Sigmoid colon (tissue), 7 donors: Measurements from ENCODE around the gene ZCCHC24. TPM values are rescaled to one million over a fixed set of nuclear protein-coding genes. Genes with fewer than 3 reads are reported as not detected.

Experiments
- DNase-seq: peaks from one replicate; pipeline ENCODE4 v3.0.0-alpha.2; 2019
- H3K27ac ChIP-seq, 4 donors: fragments of 200-600 bp; sonication (generic); one replicate each; pipeline ENCODE4 v1.5.1; 2016 to 2019; ENCODE audit warnings: mild to moderate bottlenecking in 1 of 4
- H3K27me3 ChIP-seq, 3 donors: fragments of 200-600 bp; sonication (generic); one replicate each; pipeline ENCODE4 v1.5.1; 2019; ENCODE audit warnings: mild to moderate bottlenecking in 1 of 3
- H3K36me3 ChIP-seq, 4 donors: fragments of 200-600 bp; sonication (generic); one replicate each; pipeline ENCODE4 v1.5.1; 2016 to 2019
- H3K4me1 ChIP-seq, 4 donors: fragments of 200-600 bp; sonication (generic); one replicate each; pipeline ENCODE4 v1.5.1; 2017 to 2019
- H3K4me3 ChIP-seq, 4 donors: fragments of 200-600 bp; sonication (generic); one replicate each; pipeline ENCODE4 v1.5.1; 2017 to 2019; ENCODE audit warnings: mild to moderate bottlenecking in 2 of 4, moderate library complexity in 1 of 4
- H3K9me3 ChIP-seq, 4 donors: fragments of 200-600 bp in 3 of 4; sonication (generic) in 3 of 4; one replicate each; pipeline versions ENCODE4 v1.5.1 to v1.6.1; 2013 to 2019
- EP300 ChIP-seq, 4 donors: sonication (generic); formaldehyde crosslinking; IDR thresholded peaks; one replicate each; pipeline ENCODE4 v1.6.1; 2017; ENCODE audit warnings: antibody characterized with exemption in 4 of 4
- POLR2A ChIP-seq, 2 donors: fragments of 450-650 bp; IDR thresholded peaks; one replicate each; pipeline ENCODE4 v1.6.1; 2016; ENCODE audit warnings: antibody characterized with exemption in 2 of 2, mild to moderate bottlenecking in 2 of 2, moderate library complexity in 2 of 2
- POLR2AphosphoS5 ChIP-seq, 4 donors: sonication (generic); formaldehyde crosslinking; IDR thresholded peaks; one replicate each; pipeline ENCODE4 v1.6.1; 2017; ENCODE audit warnings: antibody characterized with exemption in 4 of 4
- WGBS, 2 donors: extraction: QIAGEN DNeasy Blood & Tissue Kit; methylation state at CpG; one replicate each; pipeline ENCODE4 v1.1.7; 2013; 5-methylcytosine and 5-hydroxymethylcytosine counted together
- intact Hi-C: fragments of 100-400 bp; cut with DNase I; formaldehyde crosslinking; loops from one replicate; pipeline ENCODE4 v1.15.1; 2023
- polyA plus RNA-seq, 3 donors: library from polyadenylated mRNA; stranded (reverse); fragments of 200-250 nt; gene quantifications; one replicate each; pipeline ENCODE4 v1.2.3, GENCODE V29; 2013
- total RNA-seq, 4 donors: library from RNA; depleted of rRNA; stranded (reverse); fragments of >200 nt; gene quantifications; one replicate each; pipeline ENCODE4 v1.1.0, GENCODE V29; 2016
- TF ChIP-seq, protein P1 (sequence below), 4 experiments: fragments of 450-650 bp in 3 of 4; fragments of 200-600 bp in 1 of 4; IDR thresholded peaks; one replicate each; pipeline ENCODE4 v1.5.1; 2016 to 2019; ENCODE audit warnings: antibody characterized with exemption in 4 of 4, mild to moderate bottlenecking in 3 of 4, moderate library complexity in 2 of 4
- donor health status: healthy with polysubstance abuse.
- donor health status: Bipolar disorder and iron deficiency.
- donor health status: healthy.

The ZCCHC24 gene
- total and polyA plus RNA-seq, 7 donors, result 7.6 to 141 (median 82.6) TPM

DNA sequence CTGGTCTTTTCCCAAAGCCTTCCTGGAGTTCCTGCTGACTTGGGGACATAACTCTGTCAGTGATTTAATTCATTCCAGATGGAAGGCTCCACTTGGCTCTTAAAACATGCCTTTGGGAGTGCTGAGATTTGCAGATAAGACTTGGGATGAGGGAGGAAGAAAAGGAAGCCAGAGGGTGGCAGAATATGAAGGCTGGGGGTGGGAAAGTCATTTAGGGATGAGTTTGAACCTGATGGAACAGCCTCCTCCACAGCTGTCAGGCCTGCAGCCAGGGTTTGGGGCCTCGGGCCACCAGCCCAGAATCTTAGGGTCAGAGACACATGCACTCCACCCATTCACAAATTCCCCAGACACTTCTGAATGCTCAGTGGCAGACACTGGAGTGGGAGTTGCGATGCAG lies 38.5 kb upstream of the ZCCHC24 start:
- Histone ChIP-seq H3K27ac (peak overlapping the region; percentile 29 to 61 (median 53)), H3K4me3 (no peak overlapping the region), H3K4me1 (peaks cover 0 to 27% (median 15%) of the 10 kb centered on the region in 4 donors), H3K9me3 (no peaks in the 10 kb centered on the region), H3K36me3 (no peaks in the 10 kb centered on the region), H3K27me3 (no peaks in the 10 kb centered on the region)
- TF ChIP-seq EP300 (IDR thresholded peaks at IDR 0.05) (no peak), POLR2A (IDR thresholded peaks at IDR 0.05) (no peak), POLR2AphosphoS5 (IDR thresholded peaks at IDR 0.05) (no peak)
- TF ChIP-seq, protein P1, sequence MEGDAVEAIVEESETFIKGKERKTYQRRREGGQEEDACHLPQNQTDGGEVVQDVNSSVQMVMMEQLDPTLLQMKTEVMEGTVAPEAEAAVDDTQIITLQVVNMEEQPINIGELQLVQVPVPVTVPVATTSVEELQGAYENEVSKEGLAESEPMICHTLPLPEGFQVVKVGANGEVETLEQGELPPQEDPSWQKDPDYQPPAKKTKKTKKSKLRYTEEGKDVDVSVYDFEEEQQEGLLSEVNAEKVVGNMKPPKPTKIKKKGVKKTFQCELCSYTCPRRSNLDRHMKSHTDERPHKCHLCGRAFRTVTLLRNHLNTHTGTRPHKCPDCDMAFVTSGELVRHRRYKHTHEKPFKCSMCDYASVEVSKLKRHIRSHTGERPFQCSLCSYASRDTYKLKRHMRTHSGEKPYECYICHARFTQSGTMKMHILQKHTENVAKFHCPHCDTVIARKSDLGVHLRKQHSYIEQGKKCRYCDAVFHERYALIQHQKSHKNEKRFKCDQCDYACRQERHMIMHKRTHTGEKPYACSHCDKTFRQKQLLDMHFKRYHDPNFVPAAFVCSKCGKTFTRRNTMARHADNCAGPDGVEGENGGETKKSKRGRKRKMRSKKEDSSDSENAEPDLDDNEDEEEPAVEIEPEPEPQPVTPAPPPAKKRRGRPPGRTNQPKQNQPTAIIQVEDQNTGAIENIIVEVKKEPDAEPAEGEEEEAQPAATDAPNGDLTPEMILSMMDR (IDR thresholded peaks at IDR 0.05), result no peak
- intact Hi-C loops, result no loop called here
- 69 to 79% methylated on average over 2 of the region's 2 CpGs for WGBS, 2 donors
- DNase-seq, result peak; percentile 72

DNA sequence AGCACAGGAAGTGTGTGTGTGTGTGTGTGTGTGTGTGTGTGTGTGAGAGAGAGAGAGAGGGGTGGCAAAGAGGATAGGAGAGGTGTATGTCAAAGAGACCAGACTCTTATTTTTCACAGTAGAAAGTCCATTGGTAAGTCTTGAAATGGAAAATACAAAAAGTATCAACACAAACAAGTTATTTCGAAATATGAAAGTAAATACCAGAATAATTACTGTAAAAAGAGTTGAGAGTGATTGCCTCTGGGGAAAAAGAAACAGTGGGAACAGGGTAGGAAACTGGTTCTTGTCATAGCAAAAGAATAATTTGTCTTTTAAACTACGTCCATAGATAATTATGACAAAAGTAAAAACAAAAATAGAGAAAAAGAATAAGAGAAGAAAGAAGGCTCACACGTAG lies 37.9 kb upstream of the ZCCHC24 start:
- Histone ChIP-seq H3K4me3 (no peak overlapping the region), H3K27ac (peak overlapping the region; percentile 29 to 61 (median 53)), H3K36me3 (no peaks in the 10 kb centered on the region), H3K4me1 (peaks cover 0 to 21% (median 10%) of the 10 kb centered on the region in 4 donors), H3K27me3 (no peaks in the 10 kb centered on the region), H3K9me3 (no peaks in the 10 kb centered on the region)
- DNase-seq, result no peak
- intact Hi-C loops, result no loop called here
- TF ChIP-seq EP300 (IDR thresholded peaks at IDR 0.05) (no peak), POLR2A (IDR thresholded peaks at IDR 0.05) (no peak), POLR2AphosphoS5 (IDR thresholded peaks at IDR 0.05) (peak in 1 of 4 donors; percentile 5)
- TF ChIP-seq, protein P1 (IDR thresholded peaks at IDR 0.05), result no peak
- 75 to 80% methylated on average over 3 of the region's 3 CpGs for WGBS, 2 donors

- 73 to 77% methylated on average over 4 of the region's 4 CpGs for WGBS, 2 donors
- TF ChIP-seq, protein P1 (IDR thresholded peaks at IDR 0.05), result no peak
- no peak for TF ChIP-seq POLR2A (IDR thresholded peaks at IDR 0.05)
- no peak for TF ChIP-seq EP300 (IDR thresholded peaks at IDR 0.05)
- no peak for TF ChIP-seq POLR2AphosphoS5 (IDR thresholded peaks at IDR 0.05)
- H3K9me3 ChIP-seq, result no peaks in the 10 kb centered on the region
- H3K27ac ChIP-seq, result peak overlapping the region in 3 of 4 donors; percentile 11 to 52 (median 22)
- H3K36me3 ChIP-seq, result no peaks in the 10 kb centered on the region
- intact Hi-C loops, result no loop called here
- no peak for DNase-seq
- H3K4me1 ChIP-seq, result peaks cover 0 to 15% (median 5%) of the 10 kb centered on the region in 4 donors
- no peak overlapping the region for H3K4me3 ChIP-seq
- H3K27me3 ChIP-seq, result no peaks in the 10 kb centered on the region
These were observed 37.3 kb upstream of the ZCCHC24 start for GRCh38 chr10:79482741-79483140.

GRCh38 chr10:79482304-79482703 lies 36.9 kb upstream of the ZCCHC24 start:
- no peak for DNase-seq
- TF ChIP-seq EP300 (IDR thresholded peaks at IDR 0.05) (no peak), POLR2AphosphoS5 (IDR thresholded peaks at IDR 0.05) (no peak), POLR2A (IDR thresholded peaks at IDR 0.05) (no peak)
- TF ChIP-seq, protein P1 (IDR thresholded peaks at IDR 0.05), result no peak
- Histone ChIP-seq H3K27ac (peak overlapping the region in 3 of 4 donors; percentile 11 to 52 (median 22)), H3K27me3 (no peaks in the 10 kb centered on the region), H3K36me3 (no peaks in the 10 kb centered on the region), H3K4me1 (peaks cover 0 to 11% (median under 1%) of the 10 kb centered on the region in 4 donors), H3K4me3 (no peak overlapping the region), H3K9me3 (no peaks in the 10 kb centered on the region)
- intact Hi-C loops, result no loop called here
- WGBS, 2 donors, result 88 to 94% methylated on average over 1 of the region's 1 CpG
